ENCODE results near the gene HTD2. TPM values are rescaled to one million over a fixed set of nuclear protein-coding genes. Genes with fewer than 3 reads are reported as not detected.

The HTD2 gene
- total and polyA plus RNA-seq, 9 of the 15 experiments (the other 6 are each of a cell fraction or from before 2014, with no cell fraction given): 1.8 to 22.8 (median 9.6) TPM

DNA sequence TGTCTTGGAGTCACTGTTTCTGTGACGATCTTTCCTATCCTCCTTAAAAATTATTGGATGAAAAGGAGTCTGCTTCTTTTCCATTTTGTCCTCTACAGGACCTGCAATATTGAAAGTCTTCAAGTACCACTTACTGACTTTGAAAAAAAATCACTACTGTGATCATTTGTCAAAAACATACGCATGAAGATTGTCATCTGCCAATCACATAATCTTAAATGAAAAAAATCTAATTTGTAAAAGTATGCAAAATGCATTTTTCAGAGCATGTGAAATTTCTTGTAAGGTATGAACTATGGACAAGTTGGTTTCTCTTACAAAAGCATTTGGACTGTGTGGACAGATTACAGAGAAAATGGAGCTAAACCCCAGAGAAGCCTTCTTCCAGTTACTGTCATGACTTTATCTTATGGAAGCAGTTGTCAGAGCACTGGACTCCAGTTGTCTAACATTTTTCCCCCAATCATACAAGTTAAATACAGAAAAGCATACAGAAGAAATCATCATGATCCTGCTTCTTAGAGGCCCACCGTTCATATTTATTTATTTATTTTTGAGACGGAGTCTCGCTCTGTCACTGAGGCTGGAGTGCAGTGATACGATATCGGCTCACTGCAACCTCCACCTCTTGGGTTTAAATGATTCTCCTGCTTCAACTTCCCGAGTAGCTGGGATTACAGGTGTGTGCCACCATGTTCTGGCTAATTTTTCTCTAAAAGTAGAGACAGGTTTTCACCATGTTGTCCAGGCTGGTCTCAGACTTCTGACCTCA, 23.0 kb downstream of the HTD2 start (continued):
- TF ChIP-seq MYBL2 (IDR thresholded peaks at IDR 0.05; ENCODE audit: low read depth) (no peak), MYBL2 (CRISPR knock-in tag; IDR thresholded peaks at IDR 0.05; ENCODE audit: borderline replicate concordance) (no peak), ARID1B (IDR thresholded peaks at IDR 0.05) (peak; percentile 82), MTA3 (IDR thresholded peaks at IDR 0.05; ENCODE audit: borderline replicate concordance) (no peak), FOXJ3 (CRISPR knock-in tag; IDR thresholded peaks at IDR 0.05) (no peak), CAMTA2 (CRISPR knock-in tag; conservative IDR thresholded peaks at IDR 0.05) (no peak), ZNF639 (CRISPR knock-in tag; conservative IDR thresholded peaks at IDR 0.05 in 1 of 2, IDR thresholded peaks at IDR 0.05 in 1 of 2) (no peak), ZNF699 (CRISPR knock-in tag; IDR thresholded peaks at IDR 0.05; ENCODE audit: insufficient replicate concordance) (no peak), TAF9B (IDR thresholded peaks at IDR 0.05; ENCODE audit: partially characterized antibody) (no peak), ZNF354B (CRISPR knock-in tag; IDR thresholded peaks at IDR 0.05) (no peak), NUFIP1 (IDR thresholded peaks at IDR 0.05; ENCODE audit: partially characterized antibody) (no peak), ZKSCAN3 (CRISPR knock-in tag; IDR thresholded peaks at IDR 0.05) (no peak), ZNF23 (CRISPR knock-in tag; IDR thresholded peaks at IDR 0.05) (no peak), ZNF830 (CRISPR knock-in tag; IDR thresholded peaks at IDR 0.05) (no peak), KLF1 (tag; IDR thresholded peaks at IDR 0.05) (no peak), ZNF311 (CRISPR knock-in tag; IDR thresholded peaks at IDR 0.05) (no peak), ZNF140 (CRISPR knock-in tag; IDR thresholded peaks at IDR 0.05) (no peak)
- TF ChIP-seq, protein P1, sequence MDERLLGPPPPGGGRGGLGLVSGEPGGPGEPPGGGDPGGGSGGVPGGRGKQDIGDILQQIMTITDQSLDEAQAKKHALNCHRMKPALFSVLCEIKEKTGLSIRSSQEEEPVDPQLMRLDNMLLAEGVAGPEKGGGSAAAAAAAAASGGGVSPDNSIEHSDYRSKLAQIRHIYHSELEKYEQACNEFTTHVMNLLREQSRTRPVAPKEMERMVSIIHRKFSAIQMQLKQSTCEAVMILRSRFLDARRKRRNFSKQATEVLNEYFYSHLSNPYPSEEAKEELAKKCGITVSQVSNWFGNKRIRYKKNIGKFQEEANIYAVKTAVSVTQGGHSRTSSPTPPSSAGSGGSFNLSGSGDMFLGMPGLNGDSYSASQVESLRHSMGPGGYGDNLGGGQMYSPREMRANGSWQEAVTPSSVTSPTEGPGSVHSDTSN (CRISPR knock-in tag; IDR thresholded peaks at IDR 0.05; ENCODE audit: low read depth): no peak
- TF ChIP-seq, protein P1 (tag; conservative IDR thresholded peaks at IDR 0.05; ENCODE audit: low read depth): peak; percentile 64
- TF ChIP-seq, protein P2, sequence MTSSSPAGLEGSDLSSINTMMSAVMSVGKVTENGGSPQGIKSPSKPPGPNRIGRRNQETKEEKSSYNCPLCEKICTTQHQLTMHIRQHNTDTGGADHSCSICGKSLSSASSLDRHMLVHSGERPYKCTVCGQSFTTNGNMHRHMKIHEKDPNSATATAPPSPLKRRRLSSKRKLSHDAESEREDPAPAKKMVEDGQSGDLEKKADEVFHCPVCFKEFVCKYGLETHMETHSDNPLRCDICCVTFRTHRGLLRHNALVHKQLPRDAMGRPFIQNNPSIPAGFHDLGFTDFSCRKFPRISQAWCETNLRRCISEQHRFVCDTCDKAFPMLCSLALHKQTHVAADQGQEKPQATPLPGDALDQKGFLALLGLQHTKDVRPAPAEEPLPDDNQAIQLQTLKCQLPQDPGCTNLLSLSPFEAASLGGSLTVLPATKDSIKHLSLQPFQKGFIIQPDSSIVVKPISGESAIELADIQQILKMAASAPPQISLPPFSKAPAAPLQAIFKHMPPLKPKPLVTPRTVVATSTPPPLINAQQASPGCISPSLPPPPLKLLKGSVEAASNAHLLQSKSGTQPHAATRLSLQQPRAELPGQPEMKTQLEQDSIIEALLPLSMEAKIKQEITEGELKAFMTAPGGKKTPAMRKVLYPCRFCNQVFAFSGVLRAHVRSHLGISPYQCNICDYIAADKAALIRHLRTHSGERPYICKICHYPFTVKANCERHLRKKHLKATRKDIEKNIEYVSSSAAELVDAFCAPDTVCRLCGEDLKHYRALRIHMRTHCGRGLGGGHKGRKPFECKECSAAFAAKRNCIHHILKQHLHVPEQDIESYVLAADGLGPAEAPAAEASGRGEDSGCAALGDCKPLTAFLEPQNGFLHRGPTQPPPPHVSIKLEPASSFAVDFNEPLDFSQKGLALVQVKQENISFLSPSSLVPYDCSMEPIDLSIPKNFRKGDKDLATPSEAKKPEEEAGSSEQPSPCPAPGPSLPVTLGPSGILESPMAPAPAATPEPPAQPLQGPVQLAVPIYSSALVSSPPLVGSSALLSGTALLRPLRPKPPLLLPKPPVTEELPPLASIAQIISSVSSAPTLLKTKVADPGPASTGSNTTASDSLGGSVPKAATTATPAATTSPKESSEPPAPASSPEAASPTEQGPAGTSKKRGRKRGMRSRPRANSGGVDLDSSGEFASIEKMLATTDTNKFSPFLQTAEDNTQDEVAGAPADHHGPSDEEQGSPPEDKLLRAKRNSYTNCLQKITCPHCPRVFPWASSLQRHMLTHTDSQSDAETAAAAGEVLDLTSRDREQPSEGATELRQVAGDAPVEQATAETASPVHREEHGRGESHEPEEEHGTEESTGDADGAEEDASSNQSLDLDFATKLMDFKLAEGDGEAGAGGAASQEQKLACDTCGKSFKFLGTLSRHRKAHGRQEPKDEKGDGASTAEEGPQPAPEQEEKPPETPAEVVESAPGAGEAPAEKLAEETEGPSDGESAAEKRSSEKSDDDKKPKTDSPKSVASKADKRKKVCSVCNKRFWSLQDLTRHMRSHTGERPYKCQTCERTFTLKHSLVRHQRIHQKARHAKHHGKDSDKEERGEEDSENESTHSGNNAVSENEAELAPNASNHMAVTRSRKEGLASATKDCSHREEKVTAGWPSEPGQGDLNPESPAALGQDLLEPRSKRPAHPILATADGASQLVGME (CRISPR knock-in tag; IDR thresholded peaks at IDR 0.05): no peak

All from K562 (cell line).